Inflammatory macrophage (primary cell): ENCODE results near the gene ACP1.

ENCODE experiments used
- DNase-seq, 2 donors: peaks; one replicate each; pipeline ENCODE4 v3.0.0-alpha.2; 2020 to 2022
- total RNA-seq, 18 experiments: gene quantifications; one replicate each; lab custom pipeline; 2026; ENCODE audit warnings: mixed read lengths in 6 of 18, inconsistent platforms in 2 of 18; lab: John Stamatoyannopoulos, UW

Gene ACP1
- total RNA-seq = 28.1 to 110 (median 71.0) reads per million in 18 experiments

DNA sequence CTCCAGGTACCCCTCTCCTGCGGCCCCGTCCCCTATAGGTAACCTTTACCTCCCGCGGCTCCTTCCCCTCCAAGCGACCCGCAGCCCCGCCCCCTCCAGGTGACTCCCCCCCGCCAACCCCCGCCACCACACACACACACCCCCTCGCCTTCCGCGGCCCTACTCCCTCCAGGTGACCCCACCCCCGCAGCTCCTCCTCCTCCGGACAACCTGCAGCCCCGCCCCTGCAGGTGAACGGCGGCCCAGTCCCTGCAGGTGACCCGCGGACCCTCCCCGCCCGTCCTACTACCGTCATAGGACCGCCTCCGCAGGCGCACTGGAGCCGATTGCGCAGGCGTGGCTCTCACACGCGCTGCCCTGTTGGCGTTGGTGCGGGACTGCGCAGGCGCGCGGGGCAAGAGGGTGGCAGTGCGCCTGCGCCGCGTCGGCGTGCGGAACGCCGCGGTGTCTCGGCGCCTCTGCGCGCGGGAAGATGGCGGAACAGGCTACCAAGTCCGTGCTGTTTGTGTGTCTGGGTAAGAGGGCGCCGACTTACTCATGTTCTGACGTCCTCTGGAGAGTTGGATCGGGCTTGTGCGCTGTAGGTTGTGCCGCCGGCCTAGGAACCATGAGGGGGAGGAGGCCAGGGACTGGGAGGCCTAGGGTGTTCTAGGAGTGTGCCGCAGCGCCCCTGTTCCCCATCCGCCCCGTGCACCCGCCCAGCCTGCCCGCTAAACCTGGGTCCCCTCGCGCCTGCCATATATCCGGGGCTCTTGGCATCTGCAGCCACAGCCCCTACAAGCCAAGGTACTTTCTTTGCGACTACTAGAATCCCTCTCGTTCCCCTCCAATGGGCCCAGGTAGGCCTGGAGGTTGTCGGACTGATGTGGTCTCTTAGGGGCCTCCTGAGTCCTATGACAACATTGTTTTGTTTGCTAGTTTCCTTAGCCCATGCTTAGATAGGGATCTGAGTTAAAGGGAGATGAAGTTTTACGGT, at the start of gene ACP1:
ACP1 (plus strand) TSS at position 455 of the 976 bp plus-strand sequence; CDS start at position 473, 18 bp downstream.
- peak; percentile 95 to 98 for DNase-seq

DNA sequence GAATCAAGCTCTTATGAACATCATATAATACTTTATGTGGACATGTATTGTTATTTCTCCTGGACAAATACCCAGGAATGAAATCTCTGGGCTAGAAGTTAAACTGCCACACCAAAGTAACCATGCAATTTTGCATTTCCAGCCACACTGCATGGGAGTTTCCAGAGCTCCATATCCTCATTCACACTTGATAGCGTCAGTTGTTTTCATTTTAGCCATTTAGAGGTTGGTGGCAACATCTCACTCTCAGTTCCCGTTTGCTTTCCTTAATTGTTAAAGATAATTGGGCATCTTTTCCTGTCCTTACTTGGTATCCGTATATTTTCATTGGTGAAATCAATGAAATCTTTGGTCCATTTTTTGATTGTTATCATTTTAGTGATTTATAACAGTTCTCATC, 48.7 kb upstream of the ACP1 start:
- DNase-seq = no peak

DNA sequence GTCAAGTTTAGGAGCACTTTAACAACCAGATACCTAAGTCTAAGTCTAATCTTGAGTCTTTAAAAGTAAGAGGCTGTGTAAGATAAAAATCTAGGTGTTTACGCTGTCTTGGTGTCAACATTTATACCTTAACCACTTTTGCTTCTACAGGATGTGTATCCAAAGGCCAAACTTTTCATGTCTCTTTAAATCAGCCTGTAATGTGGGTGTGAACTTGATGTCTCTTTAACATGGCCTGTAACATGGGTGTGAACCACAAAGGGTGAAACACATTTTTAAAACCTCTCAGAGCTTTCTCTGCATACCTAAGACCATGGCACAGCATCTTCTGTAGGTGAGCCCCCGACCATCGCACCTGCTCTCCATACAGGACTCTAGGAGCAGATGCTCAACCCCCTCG, 41.3 kb upstream of the ACP1 start:
- no peak for DNase-seq

DNA sequence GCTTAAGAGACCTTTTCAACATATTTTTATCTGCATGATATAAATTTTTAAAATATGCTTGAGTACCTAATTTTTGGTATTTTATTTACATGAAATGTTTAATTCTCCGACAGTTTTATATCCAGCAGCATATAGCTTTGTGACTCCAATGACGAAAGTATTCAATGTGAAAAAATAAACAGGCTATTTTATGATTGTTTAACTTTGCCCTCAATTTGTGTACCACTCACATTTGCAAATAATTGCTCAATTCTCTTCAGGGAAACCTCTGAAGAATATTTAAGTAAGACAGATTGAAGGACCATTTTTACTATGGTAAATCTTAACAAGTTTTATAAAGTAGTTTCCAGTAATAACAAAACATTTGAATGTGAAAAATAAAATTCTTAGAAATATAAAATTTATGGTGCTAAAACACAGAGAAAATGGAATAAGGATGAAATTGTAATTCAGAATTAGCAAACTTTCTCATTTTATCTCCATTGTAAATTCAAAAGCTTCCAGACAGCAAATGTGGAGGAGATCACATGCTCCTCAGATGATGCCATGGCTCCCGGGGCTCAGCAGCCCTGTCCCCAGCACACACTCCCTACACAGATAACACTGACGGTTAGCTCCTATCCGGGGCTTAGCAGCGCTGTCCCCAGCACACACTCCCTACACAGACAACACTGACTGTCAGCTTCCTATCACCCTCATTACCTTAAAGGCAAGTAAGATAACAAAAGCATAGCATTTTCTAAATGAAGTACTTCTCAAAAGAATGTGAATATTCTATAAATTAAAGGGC, 40.6 kb upstream of the ACP1 start:
- no peak for DNase-seq

DNA sequence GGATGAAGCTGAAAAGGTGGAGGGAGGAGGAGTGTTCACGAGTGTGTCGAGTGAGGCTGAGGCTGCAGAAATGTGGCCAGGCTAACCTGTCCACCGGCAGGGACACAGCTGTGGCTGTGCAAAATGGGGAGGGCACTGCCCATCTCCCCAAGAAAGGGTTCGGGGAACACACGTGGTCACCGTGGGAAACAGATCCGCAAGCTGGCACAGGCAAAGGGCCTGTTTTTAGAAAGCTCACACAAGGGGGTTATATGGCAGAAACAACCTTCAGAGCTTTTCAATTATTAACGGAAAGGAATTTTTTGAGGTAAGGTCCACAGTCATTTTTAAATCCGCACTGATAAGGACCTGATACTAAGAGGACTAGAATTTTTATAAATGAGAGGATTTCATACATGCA, 36.6 kb upstream of the ACP1 start:
- DNase-seq = no peak

DNA sequence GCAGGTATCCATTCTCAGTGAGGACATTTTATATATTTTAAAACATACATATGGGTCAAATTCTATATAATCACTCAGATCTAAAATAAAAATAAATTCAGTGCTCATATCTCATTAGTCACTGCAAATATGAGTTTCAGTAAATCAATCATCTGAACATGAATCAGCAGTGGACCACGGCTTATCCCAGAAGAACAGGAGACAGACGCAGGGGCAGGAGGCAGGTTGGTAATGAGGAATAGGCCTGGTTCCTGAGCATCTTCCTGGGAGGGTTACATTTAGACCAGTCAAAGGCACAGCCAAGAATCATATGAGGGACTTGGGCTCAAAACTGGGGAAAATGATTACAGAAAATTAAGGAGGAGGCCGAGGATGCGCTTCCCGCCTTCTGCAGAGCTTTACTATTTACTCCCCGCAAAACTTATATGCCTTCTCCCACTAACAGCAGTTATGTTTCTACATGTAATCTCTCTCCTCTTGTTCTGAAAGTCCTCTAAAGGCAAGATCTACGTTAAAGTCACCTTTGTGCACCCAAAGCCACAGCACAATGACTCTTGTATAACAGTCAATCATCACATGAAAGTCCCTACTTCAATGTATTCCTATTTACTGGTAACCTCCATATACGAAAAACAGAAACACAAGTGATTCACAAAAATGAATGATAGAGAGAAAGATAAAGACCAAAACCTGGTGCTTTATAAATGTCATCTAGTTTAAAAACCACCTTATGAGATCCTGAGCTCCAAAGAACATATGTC, 36.0 kb upstream of the ACP1 start:
- no peak for DNase-seq

DNA sequence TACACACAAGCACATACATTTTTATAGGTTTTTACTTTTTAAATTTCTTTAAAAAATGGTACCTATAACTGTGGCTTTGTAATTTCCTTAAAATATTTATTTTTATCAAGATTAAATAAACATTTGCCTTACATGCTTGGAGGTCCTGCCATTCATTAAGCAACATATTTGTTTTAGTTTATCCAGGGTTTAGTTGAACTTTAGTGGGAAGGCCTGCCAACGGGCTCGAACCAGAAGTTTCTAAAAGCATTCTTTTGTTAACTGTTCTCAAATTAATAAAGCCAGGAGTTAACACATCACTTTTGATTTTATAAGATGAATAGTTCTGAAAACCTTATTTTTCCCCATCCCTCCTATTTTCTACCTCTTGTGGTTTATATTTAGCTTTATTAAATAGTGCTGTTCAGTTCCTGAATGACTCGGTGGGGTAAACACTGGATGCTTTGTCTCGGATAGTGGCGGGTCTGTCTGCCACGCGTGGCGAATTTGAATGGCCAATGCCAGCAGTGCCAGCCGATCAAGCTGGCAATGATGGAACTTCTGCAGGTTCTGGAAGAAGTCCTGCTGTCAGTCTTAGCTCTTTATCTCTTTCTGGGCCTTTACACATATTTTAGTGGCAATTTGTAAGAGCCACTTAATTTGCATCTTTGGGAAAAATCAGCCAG, 33.1 kb upstream of the ACP1 start:
- no peak for DNase-seq

DNA sequence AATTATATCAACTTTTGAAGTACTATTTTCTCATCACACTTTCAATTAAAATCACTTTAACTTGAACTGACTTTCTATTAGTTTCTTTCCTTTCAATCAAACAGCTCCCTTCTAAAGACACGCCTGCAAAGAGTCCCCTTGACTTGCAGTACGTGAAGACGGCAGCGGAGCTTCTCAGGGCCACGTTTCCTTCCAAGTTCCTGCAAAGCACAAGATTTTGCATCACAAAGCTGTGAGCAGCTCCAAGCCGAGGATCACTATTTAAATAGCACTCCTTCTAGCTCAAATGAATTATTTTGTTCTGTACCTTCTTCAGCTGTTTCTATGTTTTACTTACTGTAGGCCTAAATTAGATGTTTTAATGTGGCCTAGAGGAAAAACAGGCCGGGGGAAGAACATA, 31.7 kb upstream of the ACP1 start:
- no peak for DNase-seq

DNA sequence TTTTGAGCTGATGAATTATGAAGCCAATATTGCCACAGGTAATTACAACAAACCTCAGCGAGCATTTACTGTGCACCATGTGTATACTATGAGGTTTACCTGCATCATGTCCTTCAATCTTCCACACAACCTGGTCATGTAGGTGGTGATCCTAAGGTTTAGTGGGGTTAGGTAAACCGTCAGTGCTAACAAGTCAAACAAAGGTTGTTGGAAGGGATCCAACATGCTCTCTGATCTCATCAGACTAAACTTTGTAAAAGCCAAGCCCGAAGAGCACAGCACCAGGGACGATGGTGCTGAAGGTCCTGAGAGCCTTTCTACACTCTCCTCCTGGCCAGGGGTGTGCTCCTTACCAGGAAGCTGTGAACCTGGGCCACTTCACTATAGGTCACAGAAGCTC, 30.3 kb upstream of the ACP1 start:
- DNase-seq = no peak

DNA sequence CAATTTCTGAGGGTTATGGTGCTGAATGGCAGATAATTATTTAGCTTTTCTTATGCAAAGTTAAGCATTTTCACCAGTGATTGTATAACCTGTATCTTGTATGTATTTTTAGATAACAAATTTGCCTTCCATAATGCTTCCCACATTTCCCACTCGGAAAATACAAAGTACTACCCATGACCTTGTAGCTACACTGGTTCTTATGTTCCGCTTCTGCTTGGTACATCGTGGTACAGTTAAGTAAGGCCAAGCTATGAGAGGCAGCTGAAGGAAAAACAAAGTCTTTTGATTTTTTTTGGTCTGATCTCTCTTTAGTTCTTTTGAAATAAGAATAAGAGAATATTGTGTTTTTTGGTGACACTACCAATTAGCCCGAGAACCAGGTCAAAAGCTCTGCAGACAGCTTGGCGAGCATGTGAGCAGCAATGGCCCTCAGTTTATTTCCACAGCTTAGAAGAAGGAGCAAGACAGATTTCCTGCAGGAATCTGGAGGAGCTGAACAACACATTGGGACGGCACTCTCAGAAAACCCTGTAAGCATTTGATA, 27.7 kb upstream of the ACP1 start:
- no peak for DNase-seq

DNA sequence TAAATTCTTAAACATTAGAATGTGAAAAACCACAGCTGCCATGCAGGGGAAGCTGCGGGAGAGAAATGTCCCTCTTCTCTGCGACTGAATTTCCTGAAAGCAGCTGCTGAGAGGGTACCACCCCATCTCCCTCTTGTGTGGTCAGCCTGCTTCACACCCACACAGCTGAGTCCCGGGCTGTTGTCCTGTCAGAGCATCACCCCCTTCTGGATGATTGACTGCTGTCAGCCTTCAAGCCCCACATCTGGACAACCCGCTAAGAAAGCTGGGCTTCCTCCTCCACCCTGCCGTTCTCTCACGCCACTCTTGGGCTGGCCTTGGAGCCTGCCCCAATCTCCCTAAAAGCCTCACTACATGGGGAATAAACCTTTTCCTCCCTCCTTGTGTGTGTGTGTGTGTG, 26.9 kb upstream of the ACP1 start:
- no peak for DNase-seq

DNA sequence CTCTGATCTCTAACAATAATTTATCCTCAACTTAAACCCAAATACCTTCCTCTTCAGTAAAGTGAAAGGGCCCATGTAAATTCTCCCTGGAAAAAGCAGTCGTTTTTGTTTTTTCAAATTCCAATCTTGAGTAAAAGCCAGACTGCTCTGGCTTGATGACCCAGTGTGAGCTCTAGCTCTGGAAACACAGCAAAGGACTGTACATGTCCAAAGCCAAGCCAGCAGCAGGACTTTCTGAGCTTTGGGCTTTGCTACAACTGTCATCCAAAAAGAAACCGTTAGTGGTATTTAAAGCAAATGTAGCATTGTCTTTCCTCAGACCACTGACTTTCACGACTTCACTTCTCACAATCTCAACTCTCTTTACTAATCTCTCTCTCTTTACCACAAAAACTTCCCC, 26.3 kb upstream of the ACP1 start:
- DNase-seq = no peak

DNA sequence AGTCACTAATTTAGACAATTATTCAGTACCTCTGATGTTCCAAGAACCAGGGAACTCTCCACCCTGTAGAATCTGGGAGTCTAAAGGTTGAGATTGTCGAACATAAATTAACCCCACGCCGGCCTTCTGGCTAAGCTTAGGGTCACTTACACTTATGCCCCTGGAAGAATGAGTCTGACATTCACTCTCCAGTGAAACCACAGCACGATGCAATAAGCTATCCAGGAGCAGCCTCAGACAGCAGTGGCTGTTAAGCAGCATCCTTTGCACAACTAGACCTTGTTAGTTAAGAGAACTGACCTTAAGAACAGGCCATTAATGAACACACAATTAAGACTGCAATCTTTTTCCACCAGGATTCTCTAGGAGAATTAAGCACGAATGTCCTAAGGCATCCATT, 25.9 kb upstream of the ACP1 start:
- DNase-seq = no peak

DNA sequence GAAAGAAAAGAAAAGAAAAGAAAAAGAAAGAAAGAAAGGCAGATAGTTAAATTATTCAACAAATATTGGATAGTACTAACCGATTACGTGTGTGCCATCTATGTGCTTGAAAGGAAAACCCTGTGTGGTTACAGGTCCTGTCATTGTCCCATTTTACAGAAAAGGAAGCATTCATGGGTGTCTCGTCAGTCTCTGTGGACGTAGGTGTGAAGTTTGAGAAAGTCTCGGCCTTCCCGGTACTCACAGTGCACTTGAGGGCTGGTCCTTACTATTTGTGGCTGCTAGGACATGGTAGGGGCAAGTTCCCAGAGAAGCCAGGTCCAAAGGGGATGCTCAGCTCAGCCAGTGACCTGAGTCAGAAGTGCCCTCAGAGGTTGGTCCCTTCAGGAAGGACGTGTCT, 20.2 kb upstream of the ACP1 start:
- DNase-seq = no peak

DNA sequence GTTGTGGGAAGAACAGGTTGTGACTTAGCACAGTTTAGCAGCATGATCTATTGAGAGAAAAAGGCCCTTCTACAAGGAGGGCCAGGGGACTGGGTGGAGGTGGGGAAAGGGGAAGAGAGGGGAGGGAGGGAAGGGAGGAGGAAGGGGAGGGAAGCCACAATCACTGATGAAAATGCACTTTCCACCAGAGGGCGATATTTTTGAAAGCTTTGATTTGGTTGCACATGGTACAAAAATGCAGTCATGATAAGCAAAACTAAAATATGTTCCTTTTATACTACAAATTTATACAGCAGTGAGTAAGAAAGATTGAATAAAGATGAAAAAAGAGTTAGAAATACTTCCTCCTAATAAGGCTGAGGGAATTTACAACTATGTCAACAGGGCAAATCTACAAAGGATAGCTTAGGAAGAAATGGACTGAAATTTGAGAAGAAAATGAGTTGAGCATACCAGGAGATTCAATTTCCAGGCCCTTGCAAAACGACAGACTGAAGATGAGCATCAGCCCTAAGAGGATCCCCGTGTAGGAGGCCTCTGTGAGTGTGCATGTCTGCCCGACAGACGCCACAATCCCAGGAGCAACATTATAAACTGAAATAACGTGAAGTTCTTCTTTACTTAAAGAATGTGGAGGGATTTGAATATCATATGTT, 18.1 kb upstream of the ACP1 start:
- peak; percentile 36 to 59 for DNase-seq

DNA sequence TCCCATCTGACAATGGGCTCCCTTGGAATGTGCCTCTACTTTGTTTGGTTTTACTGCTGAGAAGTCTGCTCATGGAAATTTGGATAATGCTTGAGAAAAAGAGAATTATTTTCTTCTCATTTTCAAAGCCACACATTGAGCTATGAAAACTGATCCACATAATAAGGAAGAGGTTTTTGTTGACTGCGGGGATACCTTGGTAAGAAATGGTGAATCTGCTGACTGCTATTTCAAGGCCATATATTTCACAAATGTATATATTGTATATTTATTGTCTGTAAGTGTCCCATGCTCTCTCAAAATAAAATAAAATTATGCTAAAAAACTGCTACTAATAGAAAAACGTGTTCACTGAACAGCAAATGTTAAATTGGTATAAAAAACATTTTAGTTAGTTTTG, 16.0 kb upstream of the ACP1 start:
- DNase-seq = no peak

DNA sequence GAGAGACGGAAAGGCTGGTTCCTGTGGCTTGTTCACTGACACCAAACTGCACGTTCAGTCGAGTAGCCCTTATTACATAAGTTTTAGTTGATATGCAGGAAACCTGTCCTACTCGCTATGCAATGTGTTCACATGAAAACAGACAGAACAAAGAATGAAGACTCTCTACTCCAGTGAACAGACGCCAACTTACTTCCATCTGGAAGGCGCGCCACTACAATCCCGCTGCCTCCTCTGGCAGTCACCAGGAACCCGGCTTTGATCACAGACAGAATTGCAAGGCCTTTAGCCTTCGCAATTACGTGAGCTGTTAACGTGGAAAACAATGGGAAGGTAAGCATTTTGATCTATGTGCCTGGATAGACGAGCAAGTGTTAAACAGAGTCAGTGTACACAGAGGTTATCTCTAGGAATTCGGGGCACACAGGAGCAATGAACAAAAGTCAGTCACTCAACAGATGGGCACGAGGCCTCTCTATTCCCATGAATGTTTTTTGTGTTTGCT, 15.2 kb upstream of the ACP1 start:
- DNase-seq = no peak

DNA sequence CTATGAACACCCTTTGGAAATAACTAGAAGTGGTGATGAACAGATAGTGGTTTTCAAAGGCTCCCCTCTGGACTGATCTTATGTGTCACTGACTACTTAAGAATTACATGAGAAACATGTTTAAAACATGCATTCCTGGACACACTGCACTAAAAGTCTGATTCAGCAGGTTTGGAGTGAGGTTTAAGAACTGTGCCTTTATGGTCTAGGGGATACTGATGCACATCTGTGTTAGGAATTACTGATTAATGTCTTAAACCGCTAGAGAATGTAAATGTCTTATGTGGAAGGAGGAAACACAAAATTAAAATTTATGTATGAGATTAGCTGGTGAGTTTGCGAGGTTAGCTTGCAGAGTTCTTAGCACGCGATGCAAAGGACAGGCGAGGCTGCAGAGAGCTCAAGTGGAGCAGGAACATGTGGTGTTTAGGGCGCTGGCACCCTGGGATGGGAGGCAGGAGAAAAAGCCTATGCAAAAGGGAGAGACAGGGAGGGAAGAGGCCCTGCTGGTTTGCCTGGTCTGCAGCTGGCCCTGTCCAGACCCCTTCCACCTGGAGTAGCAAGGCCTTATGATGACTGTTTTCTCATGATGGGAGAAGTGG, 12.6 kb upstream of the ACP1 start:
- no peak for DNase-seq

DNA sequence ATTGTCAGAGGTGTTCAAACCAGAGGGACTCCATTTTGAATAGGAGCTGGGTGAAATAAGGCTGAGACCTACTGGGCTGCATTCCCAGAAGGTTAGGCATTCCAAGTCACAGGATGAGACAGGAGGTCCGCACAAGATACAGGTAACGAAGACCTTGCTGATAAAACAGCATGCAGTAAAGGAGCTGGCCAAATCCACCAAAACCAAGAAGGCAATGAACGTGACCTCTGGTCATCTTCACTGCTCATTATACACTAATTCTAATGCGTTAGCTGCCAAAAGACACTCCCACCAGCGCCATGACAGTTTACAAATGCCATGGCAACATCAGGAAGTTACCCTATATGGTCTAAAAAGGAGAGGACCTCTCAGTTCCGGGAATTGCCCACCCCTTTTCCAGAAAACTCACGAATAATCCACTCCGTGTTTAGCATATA, 11.5 kb upstream of the ACP1 start:
- no peak for DNase-seq

DNA sequence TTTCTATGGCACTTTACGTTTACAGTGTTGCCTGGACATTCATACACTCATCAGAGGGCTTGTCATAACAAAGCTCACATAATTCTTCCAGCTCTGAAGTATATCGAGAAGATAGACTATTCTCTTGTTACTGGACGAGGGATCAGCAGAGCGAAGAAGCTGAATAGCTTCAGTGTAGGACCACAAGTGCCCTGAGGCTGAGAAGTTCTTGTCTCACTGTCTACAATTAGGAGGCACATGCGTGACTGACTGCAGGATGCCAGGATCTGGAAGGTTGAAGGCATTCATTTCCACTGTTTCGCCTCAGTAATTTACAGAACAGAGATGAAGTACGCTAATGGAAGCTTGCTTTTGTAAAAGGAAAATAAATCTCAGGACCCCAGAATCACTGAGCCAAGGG, 10.5 kb upstream of the ACP1 start:
- DNase-seq = no peak

DNA sequence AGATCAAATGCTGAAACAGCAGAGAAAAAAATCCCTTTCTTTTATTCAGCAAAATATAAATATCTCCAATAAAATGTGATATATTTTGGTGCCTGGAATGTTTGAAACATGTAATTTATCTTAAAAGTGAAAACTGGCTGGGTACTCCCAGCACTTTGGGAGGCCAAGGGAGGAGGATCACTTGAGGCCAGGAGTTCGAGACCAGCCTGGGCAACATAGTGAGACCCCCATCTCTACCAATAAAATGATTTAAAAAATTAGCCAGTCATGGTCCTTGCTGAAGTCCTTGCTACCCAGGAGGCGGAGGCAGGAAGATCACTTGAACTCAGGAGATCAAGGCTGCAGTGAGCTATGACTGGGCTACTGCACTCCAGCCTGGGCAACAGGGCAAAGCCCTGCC, 9.6 kb upstream of the ACP1 start:
- no peak for DNase-seq
